Ascending aorta (tissue), 2 donors: Measurements from ENCODE around the gene NELL2. TPM values are rescaled to one million over a fixed set of nuclear protein-coding genes. Genes with fewer than 3 reads are reported as not detected.

Experiments used
- DNase-seq, 2 donors: peaks; one replicate each; pipeline ENCODE4 v3.0.0-alpha.2; 2019; ENCODE audit warnings: low spot score in 2 of 2
- H3K27ac ChIP-seq, 2 donors: fragments of 200-600 bp; sonication (generic); one replicate each; pipeline ENCODE4 v1.5.1; 2016 to 2017; ENCODE audit warnings: mild to moderate bottlenecking in 1 of 2
- H3K27me3 ChIP-seq: fragments of 200-600 bp; sonication (generic); one replicate; pipeline ENCODE4 v1.5.1; 2017
- H3K36me3 ChIP-seq, 2 donors: fragments of 200-600 bp; sonication (generic); one replicate each; pipeline ENCODE4 v1.5.1; 2016
- H3K4me1 ChIP-seq, 2 donors: fragments of 200-600 bp; sonication (generic); one replicate each; pipeline ENCODE4 v1.5.1; 2016 to 2017; ENCODE audit warnings: mild to moderate bottlenecking in 1 of 2
- H3K4me3 ChIP-seq, 2 donors: fragments of 200-600 bp; sonication (generic); one replicate each; pipeline ENCODE4 v1.5.1; 2016 to 2017; ENCODE audit warnings: mild to moderate bottlenecking in 1 of 2
- H3K9me3 ChIP-seq, 2 donors: fragments of 200-600 bp; sonication (generic); one replicate each; pipeline ENCODE4 v1.5.1; 2016
- CTCF ChIP-seq, 3 experiments: fragments of 200-600 bp in 2 of 3; fragments of 450-650 bp in 1 of 3; sonication (generic) in 2 of 3; IDR thresholded peaks; one replicate each; pipeline ENCODE4 v1.5.1; 2016 to 2019; ENCODE audit warnings: antibody characterized with exemption in 3 of 3, mild to moderate bottlenecking in 1 of 3, moderate library complexity in 1 of 3
- intact Hi-C: fragments of 100-400 bp; cut with DNase I; formaldehyde crosslinking; loops from one replicate; pipeline ENCODE4 v1.15.1; 2023
- total RNA-seq: library from RNA; depleted of rRNA; stranded (reverse); fragments of >200 nt; gene quantifications from one replicate; pipeline ENCODE4 v1.1.0, GENCODE V29; 2016

NELL2 gene
- total RNA-seq, 1 donor from 2014 or later: not detected

GRCh38 chr12:44551631-44552030 lies 324.5 kb downstream of the NELL2 start:
- no peak for DNase-seq
- intact Hi-C loops: no loop called here
- H3K27me3 ChIP-seq: no peaks in the 10 kb centered on the region
- no peaks in the 10 kb centered on the region for H3K9me3 ChIP-seq
- H3K4me3 ChIP-seq: no peak overlapping the region
- no peak for TF ChIP-seq CTCF (IDR thresholded peaks at IDR 0.05)
- H3K4me1 ChIP-seq: no peaks in the 10 kb centered on the region
- no peak overlapping the region for H3K27ac ChIP-seq
- no peaks in the 10 kb centered on the region for H3K36me3 ChIP-seq

GRCh38 chr12:44550377-44550776 lies 325.7 kb downstream of the NELL2 start:
- H3K27ac ChIP-seq: no peak overlapping the region
- no peak for TF ChIP-seq CTCF (IDR thresholded peaks at IDR 0.05)
- no peaks in the 10 kb centered on the region for H3K4me1 ChIP-seq
- no peaks in the 10 kb centered on the region for H3K9me3 ChIP-seq
- no peaks in the 10 kb centered on the region for H3K36me3 ChIP-seq
- H3K4me3 ChIP-seq: no peak overlapping the region
- intact Hi-C loops: no loop called here
- DNase-seq: no peak
- H3K27me3 ChIP-seq: no peaks in the 10 kb centered on the region

GRCh38 chr12:44546060-44546459 lies 330.1 kb downstream of the NELL2 start:
- no peak for DNase-seq
- Histone ChIP-seq H3K27ac (no peak overlapping the region), H3K9me3 (no peaks in the 10 kb centered on the region), H3K27me3 (no peaks in the 10 kb centered on the region), H3K4me1 (no peaks in the 10 kb centered on the region), H3K4me3 (no peak overlapping the region), H3K36me3 (no peaks in the 10 kb centered on the region)
- no peak for TF ChIP-seq CTCF (IDR thresholded peaks at IDR 0.05)
- intact Hi-C loops: no loop called here

GRCh38 chr12:44544018-44544417 lies 332.1 kb downstream of the NELL2 start:
- no peaks in the 10 kb centered on the region for H3K27me3 ChIP-seq
- no peaks in the 10 kb centered on the region for H3K36me3 ChIP-seq
- intact Hi-C loops: no loop called here
- no peaks in the 10 kb centered on the region for H3K9me3 ChIP-seq
- DNase-seq: no peak
- H3K4me3 ChIP-seq: no peak overlapping the region
- H3K27ac ChIP-seq: no peak overlapping the region
- H3K4me1 ChIP-seq: no peaks in the 10 kb centered on the region
- no peak for TF ChIP-seq CTCF (IDR thresholded peaks at IDR 0.05)

DNA sequence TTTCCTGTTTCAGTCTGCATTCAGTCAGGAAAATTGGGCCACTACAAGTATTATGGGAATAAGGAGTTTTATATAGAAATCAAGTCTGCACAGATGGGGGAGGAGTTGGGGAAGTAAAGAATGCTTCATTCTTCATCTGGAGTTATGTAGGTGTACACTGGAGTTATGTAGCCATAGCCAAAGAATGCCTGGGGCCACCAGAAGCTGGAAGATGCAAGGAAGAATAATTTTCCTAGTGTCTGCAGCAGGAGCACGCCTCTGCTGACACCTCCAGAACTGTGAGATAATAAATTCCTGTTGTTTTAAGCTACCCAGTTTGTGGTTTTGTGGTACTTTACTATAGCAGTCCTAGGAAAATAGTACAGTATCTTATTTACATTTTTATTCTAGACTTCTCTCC lies 333.4 kb downstream of the NELL2 start:
- no peaks in the 10 kb centered on the region for H3K4me1 ChIP-seq

More for the DNA sequence above, 333.4 kb downstream of the NELL2 start:
- no peak for DNase-seq
- intact Hi-C loops: no loop called here
- H3K27ac ChIP-seq: no peak overlapping the region
- TF ChIP-seq CTCF (IDR thresholded peaks at IDR 0.05): no peak
- no peaks in the 10 kb centered on the region for H3K27me3 ChIP-seq
- no peaks in the 10 kb centered on the region for H3K36me3 ChIP-seq
- no peak overlapping the region for H3K4me3 ChIP-seq
- no peaks in the 10 kb centered on the region for H3K9me3 ChIP-seq
